HepG2 (cell line): ENCODE results near the gene DTWD2. TPM values are rescaled to one million over a fixed set of nuclear protein-coding genes. Genes with fewer than 3 reads are reported as not detected.

Experiments
- ATAC-seq: fragments of 200-7000 bp; cut with Tn5 transposase; 3 replicates; pipeline ENCODE4 v1.9.1; 2020; ENCODE audit warnings: mild to moderate bottlenecking, moderate library complexity
- BruUV-seq: library from RNA; stranded (reverse); fragments of 400-500 nt; replicated peaks from 2 replicates; lab custom pipeline; 2021; lab: Mats Ljungman, UMichigan
- CTCF ChIA-PET: fragments of 300-600 bp; formaldehyde crosslinking; extraction: SDS; loops from one replicate; lab custom pipeline; 2021; ENCODE audit warnings: low total read pairs, inconsistent platforms, low intra/inter-chr PET ratio; lab: Yijun Ruan, JAX
- POLR2A ChIA-PET: fragments of 350-600 bp; sonication (Branson Sonifier 250); formaldehyde crosslinking; loops from one replicate; lab custom pipeline; 2020; ENCODE audit warnings: antibody characterized with exemption, inconsistent platforms; lab: Yijun Ruan, JAX
- DNase-seq: peaks from one replicate; pipeline ENCODE4 v3.0.0-alpha.2; 2015; ENCODE audit warnings: low spot score
- FAIRE-seq: peaks from 3 replicates; lab custom pipeline; 2011; peaks lifted over from hg19 to GRCh38; lab: Jason Lieb, UNC
- H2AFZ ChIP-seq: one replicate; pipeline ENCODE4 v1.6.1; 2011; ENCODE audit warnings: low read length, inconsistent platforms
- H3K27ac ChIP-seq: fragments of 300-600 bp; 3 replicates; pipeline ENCODE4 v1.8.0; 2011; ENCODE audit warnings: mixed run types, mild to moderate bottlenecking, mixed read lengths, low read length, inconsistent platforms; ENCODE audit not compliant: insufficient read depth; ENCODE audit errors: extremely low read length
- H3K27me3 ChIP-seq, 2 experiments: fragments of 200-600 bp in 1 of 2; 2 replicates in 1 of 2; 3 replicates in 1 of 2; pipeline versions ENCODE4 v1.6.0 to v1.8.0; 2011; ENCODE audit warnings: low read length in 2 of 2, mild to moderate bottlenecking in 2 of 2, moderate library complexity in 2 of 2, inconsistent platforms in 1 of 2; ENCODE audit not compliant: insufficient read depth in 2 of 2, control insufficient read depth in 1 of 2
- H3K36me3 ChIP-seq, 2 experiments: fragments of 200-600 bp in 1 of 2; replicated peaks in 1 of 2; 2 replicates in 1 of 2; 3 replicates in 1 of 2; pipeline versions ENCODE4 v1.5.1 to v1.8.0; 2011; ENCODE audit warnings: low read length in 2 of 2, inconsistent platforms in 1 of 2; ENCODE audit not compliant: insufficient read depth in 2 of 2, control insufficient read depth in 1 of 2
- H3K4me1 ChIP-seq: 2 replicates; pipeline ENCODE4 v1.5.1; 2012; ENCODE audit warnings: low read length, inconsistent platforms; ENCODE audit not compliant: insufficient read depth
- H3K4me2 ChIP-seq: 2 replicates; pipeline ENCODE4 v1.6.0; 2011; ENCODE audit warnings: low read depth, low read length, inconsistent platforms
- H3K4me3 ChIP-seq, 3 experiments: fragments of 200-600 bp in 1 of 3; sonication (generic), shearing (Covaris generic) in 1 of 3; replicated peaks in 1 of 3; 2 replicates each; pipeline ENCODE4 v1.5.1; 2011 to 2016; ENCODE audit warnings: low read length in 3 of 3, inconsistent platforms in 2 of 3, low read depth in 2 of 3, mild to moderate bottlenecking in 2 of 3, control low read depth in 1 of 3, mixed read lengths in 1 of 3; ENCODE audit not compliant: insufficient read depth in 1 of 3
- H3K79me2 ChIP-seq: one replicate; pipeline ENCODE4 v1.6.1; 2011; ENCODE audit warnings: low read length, inconsistent platforms; ENCODE audit not compliant: insufficient read depth
- H3K9ac ChIP-seq: 2 replicates; pipeline ENCODE4 v1.6.0; 2011; ENCODE audit warnings: mild to moderate bottlenecking, low read depth, low read length, inconsistent platforms; ENCODE audit not compliant: insufficient read depth
- H3K9me3 ChIP-seq: 2 replicates; pipeline ENCODE4 v1.5.1; 2012; ENCODE audit warnings: mild to moderate bottlenecking, low read length
- H4K20me1 ChIP-seq: 2 replicates; pipeline ENCODE4 v1.6.0; 2011; ENCODE audit warnings: inconsistent platforms, mild to moderate bottlenecking, low read length, moderate library complexity; ENCODE audit not compliant: insufficient read depth
- CSRNP2 ChIP-seq: sonication (generic); formaldehyde crosslinking; conservative IDR thresholded peaks from 2 replicates; pipeline ENCODE4 v1.8.0; 2022; ENCODE audit warnings: low read depth, missing genetic modification reagents
- GATA4 ChIP-seq: sonication (generic); IDR thresholded peaks from 2 replicates; pipeline ENCODE4 v1.6.1; 2016; ENCODE audit warnings: antibody characterized with exemption, low read depth, borderline replicate concordance
- GRHL1 ChIP-seq: sonication (generic); formaldehyde crosslinking; conservative IDR thresholded peaks from 2 replicates; pipeline ENCODE4 v1.8.0; 2022; ENCODE audit warnings: missing genetic modification reagents
- HIC2 ChIP-seq: sonication (generic); formaldehyde crosslinking; IDR thresholded peaks from 2 replicates; pipeline ENCODE4 v1.9.0; 2022; ENCODE audit warnings: low read depth, missing genetic modification reagents
- NR3C1 ChIP-seq: sonication (generic); formaldehyde crosslinking; IDR thresholded peaks from 2 replicates; pipeline ENCODE4 v1.4.0; 2020; ENCODE audit warnings: missing genetic modification reagents
- RARG ChIP-seq: sonication (generic); formaldehyde crosslinking; IDR thresholded peaks from 2 replicates; pipeline ENCODE4 v1.4.0; 2020; ENCODE audit warnings: low read depth, mild to moderate bottlenecking, missing genetic modification reagents
- REPIN1 ChIP-seq: sonication (generic); formaldehyde crosslinking; IDR thresholded peaks from 2 replicates; pipeline ENCODE4 v1.8.0; 2022; ENCODE audit warnings: missing genetic modification reagents, low read depth, mild to moderate bottlenecking, borderline replicate concordance
- ZBTB44 ChIP-seq: sonication (generic); formaldehyde crosslinking; IDR thresholded peaks from 2 replicates; pipeline ENCODE4 v1.4.0; 2020; ENCODE audit warnings: missing genetic modification reagents
- ZBTB8A ChIP-seq: sonication (generic); formaldehyde crosslinking; IDR thresholded peaks from 2 replicates; pipeline ENCODE4 v1.4.0; 2020; ENCODE audit warnings: mild to moderate bottlenecking, low read depth, missing genetic modification reagents, borderline replicate concordance
- ZC3H4 ChIP-seq: sonication (generic); formaldehyde crosslinking; IDR thresholded peaks from 2 replicates; pipeline ENCODE4 v1.4.0; 2020; ENCODE audit warnings: missing genetic modification reagents, borderline replicate concordance
- ZMYM4 ChIP-seq: sonication (generic); formaldehyde crosslinking; IDR thresholded peaks from 2 replicates; pipeline ENCODE4 v1.8.1; 2023; ENCODE audit warnings: mild to moderate bottlenecking, missing genetic modification reagents
- ZNF3 ChIP-seq: IDR thresholded peaks from 2 replicates; pipeline ENCODE4 v1.7.0; 2017; ENCODE audit warnings: inconsistent platforms
- ZNF570 ChIP-seq: sonication (generic); formaldehyde crosslinking; IDR thresholded peaks from 2 replicates; pipeline ENCODE4 v1.4.0; 2020; ENCODE audit warnings: mild to moderate bottlenecking, missing genetic modification reagents, borderline replicate concordance
- ZSCAN30 ChIP-seq: sonication (generic); formaldehyde crosslinking; IDR thresholded peaks from 2 replicates; pipeline ENCODE4 v1.5.0; 2020; ENCODE audit warnings: mild to moderate bottlenecking, missing genetic modification reagents
- ZZZ3 ChIP-seq: sonication (generic); formaldehyde crosslinking; IDR thresholded peaks from 2 replicates; pipeline ENCODE4 v1.4.0; 2020; ENCODE audit warnings: missing genetic modification reagents, mild to moderate bottlenecking, borderline replicate concordance
- WGBS: methylation state at CpG from one replicate; pipeline ENCODE4 v1.1.6; 2017; ENCODE audit warnings: low lambda C conversion rate; 5-methylcytosine and 5-hydroxymethylcytosine counted together
- in situ Hi-C: cut with HindIII; loops from 2 replicates; pipeline ENCODE4 v1.10.0; 2017; ENCODE audit warnings: low pct_unique_long_range_greater_than_20kb; ENCODE audit not compliant: extremely low pct_ligation_motif_present
- intact Hi-C: fragments of 100-400 bp; cut with micrococcal nuclease; formaldehyde crosslinking; loops from one replicate; pipeline ENCODE4 v1.10.0; 2022; ENCODE audit not compliant: unreplicated experiment
- polyA plus RNA-seq, 8 experiments: library from polyadenylated mRNA; depleted of rRNA in 3 of 8; stranded (reverse) in 7 of 8; unstranded in 1 of 8; fragments of >200 nt; fragmentation: Illumina TruSeq in 4 of 8; extraction: Trizol in 4 of 8; gene quantifications; 2 replicates each; pipeline versions ENCODE4 v1.2.1 to v1.2.3, GENCODE V29; 2011 to 2016; ENCODE audit warnings: low read depth in 4 of 8, missing spikeins in 1 of 8, mixed read lengths in 1 of 8; ENCODE audit not compliant: insufficient read depth in 1 of 8
- total RNA-seq, 5 experiments: library from RNA; depleted of rRNA; stranded (reverse); fragments of >200 nt; fragmentation: Illumina TruSeq; extraction: Trizol; gene quantifications; 2 replicates each; pipeline ENCODE4 v1.2.3, GENCODE V29; 2016; ENCODE audit warnings: low read depth in 1 of 5

DTWD2 gene
- total and polyA plus RNA-seq, 2 of the 13 experiments (the other 11 are each of a cell fraction or from before 2014, with no cell fraction given): 1.6 to 6.0 TPM

GRCh38 chr5:118968406-118968911 lies 19.9 kb downstream of the DTWD2 start (continued):
- TF ChIP-seq GATA4 (no peak), ZBTB44 (CRISPR knock-in tag) (no peak), NR3C1 (CRISPR knock-in tag) (no peak)

- ATAC-seq (no peak), FAIRE-seq (no peak), DNase-seq (no peak)
- no peaks in the 10 kb centered on the region for H3K27me3 ChIP-seq
- H3K4me2 ChIP-seq: no peak overlapping the region
- 69% methylated on average over 2 of the region's 2 CpGs for WGBS
- intact Hi-C loops: no loop called here
- no peak overlapping the region for H3K27ac ChIP-seq
- POLR2A ChIA-PET: no interaction called here
- no peaks in the 10 kb centered on the region for H4K20me1 ChIP-seq
- BruUV-seq: no TSS peak
- H3K4me1 ChIP-seq: peaks cover 37% of the 10 kb centered on the region
- in situ Hi-C loops: no loop called here
- CTCF ChIA-PET: no interaction called here
- no peaks in the 10 kb centered on the region for H3K9me3 ChIP-seq
- no peaks in the 10 kb centered on the region for H3K79me2 ChIP-seq
- no peak overlapping the region for H2AFZ ChIP-seq
- no peak for TF ChIP-seq ZC3H4
- TF ChIP-seq RARG (CRISPR knock-in tag): no peak
- TF ChIP-seq HIC2 (CRISPR knock-in tag): no peak
- no peak for TF ChIP-seq ZNF570 (CRISPR knock-in tag)
- TF ChIP-seq ZZZ3 (CRISPR knock-in tag): no peak
- TF ChIP-seq ZSCAN30 (CRISPR knock-in tag): no peak
- no peak for TF ChIP-seq ZBTB8A (CRISPR knock-in tag)
- TF ChIP-seq GRHL1 (CRISPR knock-in tag): no peak
- no peak for TF ChIP-seq CSRNP2 (CRISPR knock-in tag)
- TF ChIP-seq ZMYM4 (CRISPR knock-in tag): no peak
- TF ChIP-seq REPIN1 (CRISPR knock-in tag): no peak
- TF ChIP-seq ZNF3 (CRISPR knock-in tag): no peak
- H3K4me3 ChIP-seq: no peak overlapping the region
- no peak overlapping the region for H3K9ac ChIP-seq
- no peaks in the 10 kb centered on the region for H3K36me3 ChIP-seq
Measured at GRCh38 chr5:118967059-118967508, 21.3 kb downstream of the DTWD2 start.
